K562 (cell line): ENCODE data around the gene CNNM2. TPM values are rescaled to one million over a fixed set of nuclear protein-coding genes. Genes with fewer than 3 reads are reported as not detected.

Experiments
- ATAC-seq: fragments of 200-7000 bp; cut with Tn5 transposase; 3 replicates; pipeline ENCODE4 v1.9.1; 2020; ENCODE audit warnings: moderate library complexity
- BruUV-seq: library from RNA; stranded (reverse); fragments of 400-500 nt; replicated peaks from 2 replicates; lab custom pipeline; 2021; lab: Mats Ljungman, UMichigan
- CTCF ChIA-PET: fragments of 300-600 bp; formaldehyde crosslinking; extraction: SDS; loops from one replicate; lab custom pipeline; 2021; ENCODE audit warnings: low intra/inter-chr PET ratio; lab: Yijun Ruan, JAX
- POLR2A ChIA-PET: fragments of 300-600, 350-650 bp; sonication (Branson Sonifier 250); formaldehyde crosslinking; extraction: SDS; loops from one replicate; lab custom pipeline; 2021; ENCODE audit warnings: antibody characterized with exemption, inconsistent platforms; lab: Yijun Ruan, JAX
- DNase-seq, 4 experiments: peaks; one replicate each; pipeline versions ENCODE4 v3.0.0 to v3.0.0-alpha.2; 2011 to 2018; ENCODE audit warnings: low spot score in 3 of 4, mixed read lengths in 3 of 4; ENCODE audit errors: extremely low read depth in 1 of 4
- FAIRE-seq: peaks from 2 replicates; lab custom pipeline; 2011; peaks lifted over from hg19 to GRCh38; lab: Jason Lieb, UNC
- H2AFZ ChIP-seq: 2 replicates; pipeline ENCODE4 v1.6.0; 2011; ENCODE audit warnings: low read depth, low read length, control low read depth, inconsistent platforms
- H3K27ac ChIP-seq: fragments of 200-600 bp; 3 replicates; pipeline ENCODE4 v1.8.0; 2011; ENCODE audit warnings: low read depth, mild to moderate bottlenecking, control low read depth, inconsistent platforms, low read length, moderate library complexity, mixed read lengths; ENCODE audit errors: extremely low read depth
- H3K27me3 ChIP-seq, 2 experiments: fragments of 300-600 bp in 1 of 2; 2 replicates in 1 of 2; 3 replicates in 1 of 2; pipeline versions ENCODE4 v1.6.0 to v1.8.0; 2011; ENCODE audit warnings: inconsistent platforms in 2 of 2, low read length in 2 of 2, mild to moderate bottlenecking in 1 of 2, mixed read lengths in 1 of 2, moderate library complexity in 1 of 2; ENCODE audit not compliant: control insufficient read depth in 2 of 2, insufficient read depth in 2 of 2
- H3K36me3 ChIP-seq: fragments of 300-600 bp; 3 replicates; pipeline ENCODE4 v1.8.0; 2011; ENCODE audit warnings: mild to moderate bottlenecking, low read length, inconsistent platforms; ENCODE audit not compliant: control insufficient read depth, insufficient read depth
- H3K4me1 ChIP-seq, 2 experiments: fragments of 200-600 bp in 1 of 2; replicated peaks in 1 of 2; 2 replicates in 1 of 2; 3 replicates in 1 of 2; pipeline versions ENCODE4 v1.5.1 to v1.8.0; 2011; ENCODE audit warnings: inconsistent platforms in 2 of 2, low read length in 2 of 2, mild to moderate bottlenecking in 1 of 2, mixed read lengths in 1 of 2, moderate library complexity in 1 of 2; ENCODE audit not compliant: control insufficient read depth in 2 of 2, insufficient read depth in 2 of 2
- H3K4me2 ChIP-seq: 2 replicates; pipeline ENCODE4 v1.6.1; 2011; ENCODE audit warnings: low read length, control low read depth, inconsistent platforms, mixed read lengths; ENCODE audit not compliant: insufficient read depth
- H3K4me3 ChIP-seq: fragments of 200-600 bp; sonication (generic), shearing (Covaris generic); 2 replicates; pipeline ENCODE4 v1.5.1; 2016; ENCODE audit warnings: control low read depth, inconsistent platforms
- H3K79me2 ChIP-seq: fragments of 200-600 bp; 3 replicates; pipeline ENCODE4 v1.8.0; 2011; ENCODE audit warnings: low read length, inconsistent platforms; ENCODE audit not compliant: control insufficient read depth, insufficient read depth
- H3K9ac ChIP-seq, 2 experiments: 2 replicates each; pipeline versions ENCODE4 v1.6.0 to v1.6.1; 2011; ENCODE audit warnings: low read depth in 2 of 2, low read length in 2 of 2, control low read depth in 1 of 2, inconsistent platforms in 1 of 2, mild to moderate bottlenecking in 1 of 2, mixed read lengths in 1 of 2; ENCODE audit not compliant: insufficient read depth in 1 of 2
- H3K9me1 ChIP-seq: one replicate; pipeline ENCODE4 v1.6.0; 2011; ENCODE audit warnings: inconsistent platforms, mild to moderate bottlenecking, low read length, moderate library complexity; ENCODE audit not compliant: control insufficient read depth, insufficient read depth
- H3K9me3 ChIP-seq: replicated peaks from 2 replicates; pipeline ENCODE4 v1.5.1; 2011; ENCODE audit warnings: low read depth, low read length, inconsistent platforms; ENCODE audit not compliant: control insufficient read depth, insufficient read depth
- H4K20me1 ChIP-seq: replicated peaks from 2 replicates; pipeline ENCODE4 v1.6.1; 2011; ENCODE audit warnings: low read length, inconsistent platforms, mixed read lengths; ENCODE audit not compliant: control insufficient read depth, insufficient read depth
- C11orf30 ChIP-seq: fragments of 450-650 bp; IDR thresholded peaks from 2 replicates; pipeline ENCODE4 v1.6.1; 2016; ENCODE audit warnings: low read depth, mild to moderate bottlenecking
- EGR1 ChIP-seq: fragments of 450-650 bp; conservative IDR thresholded peaks from 2 replicates; pipeline ENCODE4 v1.6.1; 2017; ENCODE audit warnings: mild to moderate bottlenecking
- ELF4 ChIP-seq: fragments of 450-650 bp; formaldehyde crosslinking; IDR thresholded peaks from 2 replicates; pipeline ENCODE4 v1.4.0; 2022; ENCODE audit warnings: missing genetic modification characterization
- ETS2 ChIP-seq: IDR thresholded peaks from 2 replicates; pipeline ENCODE4 v1.6.1; 2016; ENCODE audit warnings: borderline replicate concordance, missing genetic modification characterization, mild to moderate bottlenecking, moderate library complexity, missing compliant biosample characterization; ENCODE audit not compliant: poor library complexity, severe bottlenecking
- GATA2 ChIP-seq: sonication (generic); formaldehyde crosslinking; IDR thresholded peaks from 2 replicates; pipeline ENCODE4 v1.4.0; 2020; ENCODE audit warnings: mild to moderate bottlenecking, missing genetic modification reagents
- GTF2A2 ChIP-seq: IDR thresholded peaks from 2 replicates; pipeline ENCODE4 v1.6.1; 2016; ENCODE audit warnings: mild to moderate bottlenecking, missing genetic modification characterization, missing compliant biosample characterization
- LARP7 ChIP-seq: fragments of 450-650 bp; IDR thresholded peaks from 2 replicates; pipeline ENCODE4 v1.6.1; 2016
- MED1 ChIP-seq: sonication (generic); formaldehyde crosslinking; IDR thresholded peaks from 2 replicates; pipeline ENCODE4 v1.8.1; 2023; ENCODE audit warnings: missing genetic modification reagents, borderline replicate concordance
- MEF2A ChIP-seq: IDR thresholded peaks from 2 replicates; pipeline ENCODE4 v1.6.1; 2011; ENCODE audit warnings: low read depth, mild to moderate bottlenecking, low read length, moderate library complexity; ENCODE audit not compliant: control insufficient read depth
- NFXL1 ChIP-seq: fragments of 450-650 bp; formaldehyde crosslinking; IDR thresholded peaks from 2 replicates; pipeline ENCODE4 v1.4.0; 2021; ENCODE audit warnings: mild to moderate bottlenecking
- NONO ChIP-seq, 2 experiments: fragments of 200-400 bp in 1 of 2; fragments of 450-650 bp in 1 of 2; formaldehyde crosslinking in 1 of 2; IDR thresholded peaks; 2 replicates each; pipeline ENCODE4 v1.6.1; 2017; ENCODE audit warnings: low read depth in 2 of 2, mild to moderate bottlenecking in 2 of 2, moderate library complexity in 2 of 2, low read length in 1 of 2
- PHF20 ChIP-seq: fragments of 450-650 bp; IDR thresholded peaks from 2 replicates; pipeline ENCODE4 v1.6.1; 2018; ENCODE audit not compliant: partially characterized antibody
- POLR2B ChIP-seq: fragments of 450-650 bp; IDR thresholded peaks from 2 replicates; pipeline ENCODE4 v1.6.1; 2018; ENCODE audit warnings: low read depth; ENCODE audit not compliant: partially characterized antibody
- ZNF41 ChIP-seq: fragments of 250-450 bp; sonication (Bioruptor Pico); conservative IDR thresholded peaks from 2 replicates; pipeline ENCODE4 v1.4.0; 2020; ENCODE audit warnings: mild to moderate bottlenecking
- ZNF584 ChIP-seq: fragments of 200-800 bp; sonication (Bioruptor generic); IDR thresholded peaks from 2 replicates; pipeline ENCODE4 v1.6.1; 2016; ENCODE audit warnings: low read depth, mild to moderate bottlenecking, missing genetic modification characterization, missing compliant biosample characterization
- ZNF589 ChIP-seq: fragments of 200-800 bp; sonication (Bioruptor generic); IDR thresholded peaks from 2 replicates; pipeline ENCODE4 v1.6.1; 2016; ENCODE audit warnings: low read depth, missing genetic modification characterization, missing compliant biosample characterization
- WGBS: fragments of 100-300 bp; shearing (Covaris generic); methylation state at CpG from one replicate; pipeline ENCODE4 v1.1.6; 2016; ENCODE audit warnings: low coverage, mixed read lengths; ENCODE audit not compliant: insufficient coverage; ENCODE audit errors: missing lambda C conversion rate; 5-methylcytosine and 5-hydroxymethylcytosine counted together
- in situ Hi-C: fragments of 300-500 bp; cut with MboI; formaldehyde crosslinking; loops from 4 replicates; pipeline ENCODE4 v1.15.0; 2018; ENCODE audit warnings: inconsistent platforms, mixed read lengths
- intact Hi-C: fragments of 100-400 bp; cut with micrococcal nuclease; formaldehyde crosslinking; loops from 2 replicates; pipeline ENCODE4 v1.14.2; 2022
- polyA plus RNA-seq, 8 experiments: library from polyadenylated mRNA; depleted of rRNA in 4 of 8; stranded (reverse) in 5 of 8; unstranded in 3 of 8; fragments of >200 nt; fragmentation: Nextera tagmentation in 2 of 8; fragmentation: Illumina TruSeq in 1 of 8; extraction: Ambion mirVana in 2 of 8; extraction: Trizol in 1 of 8; gene quantifications; 2 replicates each; pipeline versions ENCODE4 v1.2.1 to v1.2.3, GENCODE V29; 2011 to 2014; ENCODE audit warnings: inconsistent platforms in 1 of 8, missing spikeins in 1 of 8
- total RNA-seq, 7 experiments: library from RNA; depleted of rRNA in 6 of 7; stranded (reverse); fragments of >200 nt in 6 of 7; fragmentation: Illumina TruSeq in 2 of 7; extraction: Trizol in 2 of 7; gene quantifications; 2 replicates each; pipeline versions ENCODE4 v1.2.1 to v1.2.3, GENCODE V29; 2011 to 2021; ENCODE audit warnings: low replicate concordance in 1 of 7
- TF ChIP-seq, protein P1 (sequence below): sonication (generic); formaldehyde crosslinking; IDR thresholded peaks from 2 replicates; pipeline ENCODE4 v1.5.0; 2020; ENCODE audit warnings: missing genetic modification reagents
- TF ChIP-seq, protein P2 (sequence below): fragments of 250-450 bp; sonication (Bioruptor Pico); IDR thresholded peaks from 2 replicates; pipeline ENCODE4 v1.9.0; 2021; ENCODE audit warnings: mild to moderate bottlenecking, inconsistent platforms
- TF ChIP-seq, protein P3 (sequence below), 2 experiments: fragments of 450-650 bp in 1 of 2; sonication (generic) in 1 of 2; formaldehyde crosslinking in 1 of 2; IDR thresholded peaks in 1 of 2; conservative IDR thresholded peaks in 1 of 2; 2 replicates each; pipeline versions ENCODE4 v1.6.1 to v1.8.1; 2016 to 2023; ENCODE audit warnings: mild to moderate bottlenecking in 2 of 2, moderate library complexity in 2 of 2, inconsistent platforms in 1 of 2, missing genetic modification reagents in 1 of 2

The CNNM2 gene
- total and polyA plus RNA-seq, 9 of the 15 experiments (the other 6 are each of a cell fraction or from before 2014, with no cell fraction given): 0.21 to 5.0 (median 1.3) TPM

DNA sequence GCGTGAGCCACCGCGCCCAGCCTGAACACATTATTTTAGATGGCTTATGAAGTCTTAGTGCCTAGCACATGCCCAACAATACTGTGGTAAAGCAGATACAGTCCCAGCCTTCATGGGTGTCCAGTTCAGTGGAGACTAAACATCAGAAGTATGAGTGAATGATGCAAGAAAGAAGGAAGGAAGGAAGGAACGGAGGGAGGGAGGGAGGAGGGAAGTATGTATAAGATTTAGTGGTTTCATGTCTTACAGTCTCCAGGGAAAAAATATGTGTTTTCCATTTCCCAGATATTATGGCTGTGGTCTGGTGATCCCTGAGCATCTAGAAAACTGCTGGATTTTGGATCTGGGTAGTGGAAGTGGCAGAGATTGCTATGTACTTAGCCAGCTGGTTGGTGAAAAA is 45.9 kb upstream of the CNNM2 start:
- ChIA-PET CTCF (no interaction called here), POLR2A (interaction anchor here (0.6 kb wide), 1 partner anchor 318 kb away, joined by 3 read pairs; no protein-coding TSS in a partner anchor)
- BruUV-seq: no TSS peak
- Histone ChIP-seq H3K9me1 (no peaks in the 10 kb centered on the region), H3K27ac (no peak overlapping the region), H2AFZ (no peak overlapping the region), H3K4me1 (no peaks in the 10 kb centered on the region; a peak in 3 of 5 replicates), H3K36me3 (no peaks in the 10 kb centered on the region), H3K4me2 (no peak overlapping the region), H3K9ac (no peak overlapping the region), H3K9me3 (no peaks in the 10 kb centered on the region), H4K20me1 (no peaks in the 10 kb centered on the region), H3K4me3 (no peak overlapping the region), H3K79me2 (no peaks in the 10 kb centered on the region), H3K27me3 (no peaks in the 10 kb centered on the region)
- intact Hi-C loops (no loop called here), in situ Hi-C loops (no loop called here)
- ATAC-seq: no peak
- 93% methylated on average over 4 of the region's 4 CpGs for WGBS
- no peak for FAIRE-seq
- DNase-seq: no peak
- TF ChIP-seq MED1 (CRISPR knock-in tag) (no peak), C11orf30 (no peak), ZNF41 (CRISPR knock-in tag) (no peak), LARP7 (no peak), ZNF584 (CRISPR knock-in tag) (no peak), ZNF589 (no peak), NONO (IDR thresholded peaks at IDR 0.05; ENCODE audit: low read depth in 2 of 2, low read length in 1 of 2) (no peak), POLR2B (no peak), PHF20 (no peak), NFXL1 (no peak), EGR1 (no peak), GATA2 (CRISPR knock-in tag) (no peak), ETS2 (no peak), MEF2A (no peak), GTF2A2 (tag) (no peak), ELF4 (no peak)
- TF ChIP-seq, protein P1, sequence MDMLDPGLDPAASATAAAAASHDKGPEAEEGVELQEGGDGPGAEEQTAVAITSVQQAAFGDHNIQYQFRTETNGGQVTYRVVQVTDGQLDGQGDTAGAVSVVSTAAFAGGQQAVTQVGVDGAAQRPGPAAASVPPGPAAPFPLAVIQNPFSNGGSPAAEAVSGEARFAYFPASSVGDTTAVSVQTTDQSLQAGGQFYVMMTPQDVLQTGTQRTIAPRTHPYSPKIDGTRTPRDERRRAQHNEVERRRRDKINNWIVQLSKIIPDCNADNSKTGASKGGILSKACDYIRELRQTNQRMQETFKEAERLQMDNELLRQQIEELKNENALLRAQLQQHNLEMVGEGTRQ (CRISPR knock-in tag): peak; percentile 38; the same call in 1 of the 2 replicates
- TF ChIP-seq, protein P2, sequence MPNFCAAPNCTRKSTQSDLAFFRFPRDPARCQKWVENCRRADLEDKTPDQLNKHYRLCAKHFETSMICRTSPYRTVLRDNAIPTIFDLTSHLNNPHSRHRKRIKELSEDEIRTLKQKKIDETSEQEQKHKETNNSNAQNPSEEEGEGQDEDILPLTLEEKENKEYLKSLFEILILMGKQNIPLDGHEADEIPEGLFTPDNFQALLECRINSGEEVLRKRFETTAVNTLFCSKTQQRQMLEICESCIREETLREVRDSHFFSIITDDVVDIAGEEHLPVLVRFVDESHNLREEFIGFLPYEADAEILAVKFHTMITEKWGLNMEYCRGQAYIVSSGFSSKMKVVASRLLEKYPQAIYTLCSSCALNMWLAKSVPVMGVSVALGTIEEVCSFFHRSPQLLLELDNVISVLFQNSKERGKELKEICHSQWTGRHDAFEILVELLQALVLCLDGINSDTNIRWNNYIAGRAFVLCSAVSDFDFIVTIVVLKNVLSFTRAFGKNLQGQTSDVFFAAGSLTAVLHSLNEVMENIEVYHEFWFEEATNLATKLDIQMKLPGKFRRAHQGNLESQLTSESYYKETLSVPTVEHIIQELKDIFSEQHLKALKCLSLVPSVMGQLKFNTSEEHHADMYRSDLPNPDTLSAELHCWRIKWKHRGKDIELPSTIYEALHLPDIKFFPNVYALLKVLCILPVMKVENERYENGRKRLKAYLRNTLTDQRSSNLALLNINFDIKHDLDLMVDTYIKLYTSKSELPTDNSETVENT: no peak
- TF ChIP-seq, protein P3, sequence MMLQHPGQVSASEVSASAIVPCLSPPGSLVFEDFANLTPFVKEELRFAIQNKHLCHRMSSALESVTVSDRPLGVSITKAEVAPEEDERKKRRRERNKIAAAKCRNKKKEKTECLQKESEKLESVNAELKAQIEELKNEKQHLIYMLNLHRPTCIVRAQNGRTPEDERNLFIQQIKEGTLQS (IDR thresholded peaks at IDR 0.05): peak; percentile 26; the same call in 1 of the 2 replicates
- TF ChIP-seq, protein P3 (CRISPR knock-in tag; conservative IDR thresholded peaks at IDR 0.05): no peak
